B cell (primary cell): ENCODE results near the gene LRRIQ3. TPM values are rescaled to one million over a fixed set of nuclear protein-coding genes. Genes with fewer than 3 reads are reported as not detected.

ENCODE experiments used
- ATAC-seq: fragments of 200-7000 bp; cut with Tn5 transposase; one replicate; pipeline ENCODE4 v1.10.0; 2021; ENCODE audit warnings: low read depth, mild to moderate bottlenecking, moderate number of reproducible peaks, moderate library complexity
- CTCF ChIA-PET: fragments of 350-600 bp; sonication (Branson Sonifier 250); formaldehyde crosslinking; loops from one replicate; lab custom pipeline; 2021; ENCODE audit warnings: antibody characterized with exemption, inconsistent platforms; lab: Charles Lee
- POLR2A ChIA-PET: fragments of 350-600 bp; sonication (Branson Sonifier 250); formaldehyde crosslinking; loops from one replicate; lab custom pipeline; 2021; ENCODE audit warnings: antibody characterized with exemption; lab: Charles Lee
- DNase-seq: peaks from one replicate; pipeline ENCODE4 v3.0.0; 2013
- H2AFZ ChIP-seq: 2 replicates; pipeline ENCODE4 v1.6.1; 2012; ENCODE audit warnings: mild to moderate bottlenecking, low read depth, low read length; ENCODE audit not compliant: insufficient read depth, poor library complexity, severe bottlenecking
- H3K27ac ChIP-seq, 2 donors: 1 replicate in 1 of 2; 2 replicates in 1 of 2; pipeline ENCODE4 v1.5.1; 2012 to 2013; ENCODE audit warnings: low read length in 2 of 2, mild to moderate bottlenecking in 2 of 2, moderate library complexity in 1 of 2
- H3K27me3 ChIP-seq, 4 experiments: fragments of 200-600 bp in 1 of 4; sonication (generic) in 1 of 4; replicated peaks in 1 of 4; 1 replicate in 2 of 4; 2 replicates in 2 of 4; pipeline versions ENCODE4 v1.6.1 to v1.7.0; 2013 to 2016; ENCODE audit warnings: low read length in 3 of 4, mild to moderate bottlenecking in 2 of 4, mixed read lengths in 1 of 4, moderate library complexity in 1 of 4; ENCODE audit not compliant: insufficient read depth in 4 of 4, control insufficient read depth in 3 of 4; ENCODE audit errors: control extremely low read depth in 1 of 4
- H3K36me3 ChIP-seq, 2 experiments: replicated peaks in 1 of 2; 1 replicate in 1 of 2; 2 replicates in 1 of 2; pipeline versions ENCODE4 v1.6.1 to v1.7.1; 2013; ENCODE audit warnings: low read length in 1 of 2; ENCODE audit not compliant: insufficient read depth in 2 of 2, control insufficient read depth in 1 of 2; ENCODE audit errors: control extremely low read depth in 1 of 2, extremely low read depth in 1 of 2
- H3K4me1 ChIP-seq, 2 donors: fragments of 200-600 bp in 1 of 2; sonication (generic) in 1 of 2; 1 replicate in 1 of 2; 2 replicates in 1 of 2; pipeline versions ENCODE4 v1.5.1 to v1.6.1; 2013 to 2017; ENCODE audit warnings: low read length in 2 of 2; ENCODE audit not compliant: control insufficient read depth in 2 of 2, insufficient read depth in 2 of 2
- H3K4me2 ChIP-seq: replicated peaks from 2 replicates; pipeline ENCODE3; 2012; ENCODE audit warnings: mild to moderate bottlenecking, low read depth, low read length; ENCODE audit not compliant: poor library complexity, severe bottlenecking
- H3K4me3 ChIP-seq, 5 experiments: fragments of 200-600 bp in 1 of 5; sonication (generic) in 1 of 5; 1 replicate in 3 of 5; 2 replicates in 2 of 5; pipeline versions ENCODE4 v1.5.1 to v1.7.0; 2011 to 2016; ENCODE audit warnings: low read length in 4 of 5, mild to moderate bottlenecking in 4 of 5, low read depth in 2 of 5, control low read depth in 1 of 5, moderate library complexity in 1 of 5; ENCODE audit not compliant: insufficient read depth in 1 of 5; ENCODE audit errors: control extremely low read depth in 1 of 5, extremely low read depth in 1 of 5
- H3K79me2 ChIP-seq: fragments of 200-600 bp; sonication (generic); one replicate; pipeline ENCODE4 v1.6.0; 2016; ENCODE audit warnings: low read length; ENCODE audit not compliant: control insufficient read depth, insufficient read depth
- H3K9ac ChIP-seq: fragments of 200-600 bp; sonication (generic); 2 replicates; pipeline ENCODE4 v1.6.1; 2017; ENCODE audit warnings: mild to moderate bottlenecking, low read length, moderate library complexity
- H3K9me3 ChIP-seq, 3 donors: one replicate each; pipeline versions ENCODE4 v1.6.1 to v1.7.1; 2013; ENCODE audit warnings: low read length in 2 of 3; ENCODE audit not compliant: control insufficient read depth in 2 of 3, insufficient read depth in 1 of 3; ENCODE audit errors: control extremely low read depth in 1 of 3
- H4K20me1 ChIP-seq: 2 replicates; pipeline ENCODE4 v1.6.0; 2012; ENCODE audit warnings: mild to moderate bottlenecking, low read length; ENCODE audit not compliant: insufficient read depth, control insufficient read depth, poor library complexity, severe bottlenecking
- H3K27ac Mint-ChIP-seq: one replicate; pipeline ENCODE4 v1.8.0; 2021; ENCODE audit warnings: mixed read lengths
- H3K27me3 Mint-ChIP-seq: one replicate; pipeline ENCODE4 v1.8.0; 2021; ENCODE audit warnings: mixed read lengths
- H3K4me1 Mint-ChIP-seq: one replicate; pipeline ENCODE4 v1.8.0; 2021; ENCODE audit warnings: mixed read lengths
- H3K4me3 Mint-ChIP-seq: one replicate; pipeline ENCODE4 v1.8.0; 2021; ENCODE audit warnings: mixed read lengths
- H3K9me3 Mint-ChIP-seq: one replicate; pipeline ENCODE4 v1.8.0; 2022; ENCODE audit warnings: mixed read lengths; ENCODE audit not compliant: insufficient read depth
- CTCF ChIP-seq: fragments of 200-600 bp; IDR thresholded peaks from one replicate; pipeline ENCODE4 v1.8.0; 2022; ENCODE audit warnings: antibody characterized with exemption, mild to moderate bottlenecking
- EZH2 ChIP-seq: IDR thresholded peaks from 2 replicates; pipeline ENCODE4 v1.6.1; 2012; ENCODE audit warnings: borderline replicate concordance, low read depth, mild to moderate bottlenecking, moderate library complexity, low read length; ENCODE audit not compliant: insufficient read depth, poor library complexity, severe bottlenecking
- intact Hi-C: fragments of 100-400 bp; cut with micrococcal nuclease; formaldehyde crosslinking; loops from one replicate; pipeline ENCODE4 v1.10.0; 2022
- polyA plus RNA-seq: library from polyadenylated mRNA; depleted of rRNA; stranded (reverse); fragments of >200 nt; gene quantifications from 2 replicates; pipeline ENCODE4 v1.2.3, GENCODE V29; 2012
- total RNA-seq, 2 donors: library from RNA; stranded (reverse); fragments of 120-200 nt in 1 of 2; gene quantifications; 1 replicate in 1 of 2; 2 replicates in 1 of 2; pipeline versions ENCODE4 v1.2.3 to v1.2.4, GENCODE V29; 2013 to 2022

Gene LRRIQ3
- total and polyA plus RNA-seq, 2 donors (not counting 1 experiment from before 2014, with no cell fraction given) = 1.1 to 2.2 TPM

GRCh38 chr1:74065081-74065480 is 132.9 kb downstream of the LRRIQ3 start:
- TF ChIP-seq EZH2 (no peak), CTCF (no peak)
- no peak overlapping the region for H2AFZ ChIP-seq
- H3K27me3 ChIP-seq = no peaks in the 10 kb centered on the region
- intact Hi-C loops = no loop called here
- H3K9me3 ChIP-seq = peaks cover 0 to 2% (median 0%) of the 10 kb centered on the region in 3 donors
- ChIA-PET CTCF (no interaction called here), POLR2A (no interaction called here)
- no peak overlapping the region for H3K4me3 Mint-ChIP-seq
- no peak for DNase-seq
- H3K36me3 ChIP-seq = no peaks in the 10 kb centered on the region
- H3K4me1 ChIP-seq = no peaks in the 10 kb centered on the region
- no peak overlapping the region for H3K27ac ChIP-seq
- ATAC-seq = no peak
- H3K79me2 ChIP-seq = no peaks in the 10 kb centered on the region
- no peak overlapping the region for H3K4me2 ChIP-seq
- no peak overlapping the region for H3K4me3 ChIP-seq
- no peaks in the 10 kb centered on the region for H3K4me1 Mint-ChIP-seq
- H3K27ac Mint-ChIP-seq = no peak overlapping the region
- peaks cover 8% of the 10 kb centered on the region for H3K9me3 Mint-ChIP-seq
- no peaks in the 10 kb centered on the region for H3K27me3 Mint-ChIP-seq
- no peaks in the 10 kb centered on the region for H4K20me1 ChIP-seq
- no peak overlapping the region for H3K9ac ChIP-seq

DNA sequence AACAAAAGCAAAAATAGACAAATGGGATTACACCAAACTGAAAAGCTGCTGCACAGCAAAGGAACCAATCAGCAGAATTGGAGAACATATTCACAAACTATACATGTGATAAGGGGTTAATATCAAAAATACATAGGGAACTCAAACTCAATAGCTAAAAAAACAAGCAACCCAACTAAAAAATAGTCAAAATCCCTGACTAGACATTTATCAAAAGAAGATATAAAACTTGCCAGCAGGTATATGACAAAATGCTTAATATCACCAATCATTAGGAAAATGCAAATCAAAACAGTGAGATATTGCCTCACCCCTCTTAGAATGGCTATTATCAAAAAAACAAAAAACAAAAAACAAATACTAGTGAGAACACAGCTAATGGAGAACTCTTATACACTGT is 140.3 kb downstream of the LRRIQ3 start:
- CTCF ChIA-PET = no interaction called here
- H3K27me3 Mint-ChIP-seq = no peaks in the 10 kb centered on the region
- POLR2A ChIA-PET = no interaction called here

More for the DNA sequence above, 140.3 kb downstream of the LRRIQ3 start:
- DNase-seq (no peak), ATAC-seq (no peak)
- no peak overlapping the region for H3K27ac Mint-ChIP-seq
- no peaks in the 10 kb centered on the region for H3K79me2 ChIP-seq
- peaks cover 9% of the 10 kb centered on the region for H3K9me3 Mint-ChIP-seq
- intact Hi-C loops = no loop called here
- peaks cover 0 to 2% (median 0%) of the 10 kb centered on the region in 3 donors for H3K9me3 ChIP-seq
- H3K4me1 Mint-ChIP-seq = no peaks in the 10 kb centered on the region
- H3K27ac ChIP-seq = no peak overlapping the region
- no peak overlapping the region for H3K4me2 ChIP-seq
- no peaks in the 10 kb centered on the region for H3K36me3 ChIP-seq
- H3K27me3 ChIP-seq = no peaks in the 10 kb centered on the region
- no peak overlapping the region for H3K9ac ChIP-seq
- TF ChIP-seq CTCF = no peak
- no peak for TF ChIP-seq EZH2
- no peaks in the 10 kb centered on the region for H4K20me1 ChIP-seq
- no peak overlapping the region for H3K4me3 ChIP-seq
- no peaks in the 10 kb centered on the region for H3K4me1 ChIP-seq
- H2AFZ ChIP-seq = no peak overlapping the region
- H3K4me3 Mint-ChIP-seq = no peak overlapping the region
